HG02759 (cell line): Measurements from ENCODE around the gene AK1.
"Not testable (repeated sequence)": the region's sequence is repeated elsewhere in the genome, so short reads cannot be mapped to it uniquely, and the experiment has no call there.

Source experiments
- ATAC-seq: cut with Tn5 transposase; IDR thresholded peaks from one replicate; pipeline ENCODE4 v1.9.1; 2021; ENCODE audit warnings: mild to moderate bottlenecking, moderate library complexity; ENCODE audit not compliant: unreplicated experiment

Gene AK1

GRCh38 chr9:127884976-127885490 lies 7.6 kb upstream of the AK1 start:
- no peak for ATAC-seq

GRCh38 chr9:127884427-127884911 lies 7.0 kb upstream of the AK1 start:
- no peak for ATAC-seq

GRCh38 chr9:127883959-127884358 lies 6.5 kb upstream of the AK1 start:
- no peak for ATAC-seq

GRCh38 chr9:127881715-127882114 lies 4.2 kb upstream of the AK1 start:
- ATAC-seq = not testable (repeated sequence)

- ATAC-seq = no peak
Measured at GRCh38 chr9:127880143-127880542, 2.7 kb upstream of the AK1 start.

- ATAC-seq = no peak
Measured at GRCh38 chr9:127878652-127879390, 1.3 kb upstream of the AK1 start.

- ATAC-seq = no peak
Measured at GRCh38 chr9:127878001-127878651, 651 bp upstream of the AK1 start.

GRCh38 chr9:127876764-127877562 lies 512 bp downstream of the AK1 start:
- ATAC-seq = no peak

GRCh38 chr9:127876026-127876763 lies 1.3 kb downstream of the AK1 start:
- no peak for ATAC-seq

- ATAC-seq = no peak
Measured at GRCh38 chr9:127875306-127875966, 2.0 kb downstream of the AK1 start.

GRCh38 chr9:127874301-127875221 lies 2.9 kb downstream of the AK1 start:
- no peak for ATAC-seq

GRCh38 chr9:127873886-127874285 lies 3.6 kb downstream of the AK1 start:
- no peak for ATAC-seq

GRCh38 chr9:127873223-127873691 lies 4.2 kb downstream of the AK1 start:
- ATAC-seq = no peak

GRCh38 chr9:127872369-127873222 lies 4.9 kb downstream of the AK1 start:
- ATAC-seq = no peak

- ATAC-seq = no peak
Measured at GRCh38 chr9:127871531-127871930, 5.9 kb downstream of the AK1 start.

GRCh38 chr9:127870887-127871286 lies 6.6 kb downstream of the AK1 start:
- no peak for ATAC-seq

- ATAC-seq = not testable (repeated sequence)
Measured at GRCh38 chr9:127870153-127870491, 7.4 kb downstream of the AK1 start.
